GM18909 (cell line): Measurements from ENCODE around the gene TMA7B.

ENCODE experiments used
- ATAC-seq: cut with Tn5 transposase; IDR thresholded peaks from one replicate; pipeline ENCODE4 v1.9.1; 2021; ENCODE audit warnings: mild to moderate bottlenecking; ENCODE audit not compliant: unreplicated experiment, poor library complexity

TMA7B gene

GRCh38 chr22:39997939-39998726 is 37.9 kb downstream of the TMA7B start:
- no peak for ATAC-seq

GRCh38 chr22:39999144-39999757 is 39.1 kb downstream of the TMA7B start:
- no peak for ATAC-seq

- ATAC-seq, result no peak
Observed at GRCh38 chr22:40000171-40000570, 40.0 kb downstream of the TMA7B start.

GRCh38 chr22:40001106-40001505 is 40.9 kb downstream of the TMA7B start:
- ATAC-seq, result no peak

DNA sequence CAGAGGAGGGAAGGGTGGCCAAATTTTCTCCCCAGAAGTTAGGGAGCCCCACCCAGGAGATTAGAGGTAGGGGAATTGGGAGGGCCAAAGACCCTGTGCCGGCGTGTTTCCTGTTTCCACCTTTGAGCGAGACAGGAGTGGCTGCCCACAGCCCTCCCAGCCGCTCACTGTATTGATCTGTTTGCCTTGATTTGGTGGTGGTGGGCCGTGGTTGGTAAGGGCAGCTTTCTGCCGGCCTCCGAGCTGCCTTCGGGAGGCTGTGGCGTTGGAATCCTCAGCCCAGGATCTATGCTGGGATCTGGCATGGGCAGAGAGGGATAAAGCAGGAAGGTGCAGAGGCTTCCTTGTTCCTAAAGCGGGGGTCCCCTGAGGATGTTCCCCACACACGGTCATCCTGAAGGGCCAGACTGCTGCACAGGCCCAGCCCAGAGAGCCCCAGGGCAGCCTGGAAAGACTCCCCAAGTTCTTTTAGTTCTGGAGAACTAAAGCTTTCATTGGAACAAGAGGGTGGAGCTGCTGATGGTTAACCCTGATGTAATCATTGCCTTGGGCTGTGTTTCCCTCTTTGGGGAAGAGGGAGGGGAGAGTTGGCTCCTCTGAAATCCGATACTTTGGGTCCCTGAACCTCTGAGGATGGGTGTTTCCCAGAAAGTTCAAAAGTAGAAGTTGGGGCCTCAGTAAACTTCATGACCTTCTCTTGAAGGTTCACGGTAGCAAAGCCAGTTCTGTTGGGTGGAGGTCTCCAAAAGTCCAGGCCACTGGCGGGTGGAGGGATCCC is 41.8 kb downstream of the TMA7B start:
- no peak for ATAC-seq

GRCh38 chr22:40002935-40003715 is 42.9 kb downstream of the TMA7B start:
- ATAC-seq, result no peak

GRCh38 chr22:40004836-40005235 is 44.6 kb downstream of the TMA7B start:
- no peak for ATAC-seq

- no peak for ATAC-seq
Observed at GRCh38 chr22:40006641-40007040, 46.4 kb downstream of the TMA7B start.

GRCh38 chr22:40007853-40008710 is 47.9 kb downstream of the TMA7B start:
- ATAC-seq, result no peak

DNA sequence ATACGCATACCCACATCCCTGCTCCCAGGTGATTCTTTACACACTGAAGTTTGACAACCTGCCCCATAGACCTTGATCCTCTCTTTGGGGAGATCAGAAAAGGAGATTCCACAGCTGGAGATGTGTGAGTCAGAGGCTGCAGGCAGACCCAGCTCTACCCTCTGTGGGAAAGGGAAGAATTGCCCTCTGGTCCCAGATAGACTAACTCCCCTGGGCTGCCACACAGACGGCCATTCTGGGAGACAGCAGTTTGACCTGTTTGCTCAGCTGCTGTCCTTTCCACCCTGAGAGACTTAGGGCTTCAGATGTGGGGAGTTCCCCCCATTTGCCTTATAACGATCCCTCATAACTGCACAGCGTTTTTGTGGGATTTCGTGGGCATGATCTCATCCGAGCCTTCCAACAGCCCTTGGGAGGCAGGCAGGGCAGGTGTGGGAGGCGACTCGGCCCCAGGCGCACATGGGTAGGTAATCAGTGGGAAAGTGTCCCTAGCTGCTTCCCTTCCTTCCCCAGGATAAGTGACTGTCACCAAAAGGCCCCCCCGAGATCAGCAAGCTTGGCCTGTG is 48.6 kb downstream of the TMA7B start:
- no peak for ATAC-seq

DNA sequence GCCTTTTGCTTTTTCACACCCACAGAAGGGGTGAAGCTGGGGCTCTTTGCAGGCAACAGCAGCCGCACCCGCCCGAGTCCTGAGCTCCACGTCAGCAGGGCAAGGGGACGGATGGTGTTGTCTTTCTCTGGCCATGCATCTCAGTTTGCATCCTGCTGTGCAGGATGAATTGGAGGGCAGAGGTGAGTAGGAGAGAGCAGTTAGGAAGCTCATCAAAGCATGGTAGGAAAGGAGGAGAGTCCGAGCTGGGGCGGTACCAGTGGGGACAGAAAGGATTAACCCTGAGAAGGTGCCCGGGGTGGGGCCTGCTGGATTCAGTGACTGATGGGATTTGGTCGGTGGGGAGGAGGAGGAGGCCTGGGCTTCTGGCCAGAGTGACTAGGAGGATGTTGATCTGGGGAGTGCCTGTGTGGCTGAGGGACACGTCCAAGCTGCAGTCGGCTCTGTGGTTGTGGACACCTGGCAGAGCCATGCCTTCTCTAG is 49.1 kb downstream of the TMA7B start:
- no peak for ATAC-seq

GRCh38 chr22:40009951-40010671 is 49.9 kb downstream of the TMA7B start:
- no peak for ATAC-seq

GRCh38 chr22:40010746-40011145 is 50.5 kb downstream of the TMA7B start:
- ATAC-seq, result no peak
